K562 (cell line): Measurements from ENCODE around the gene CYP24A1. TPM values are rescaled to one million over a fixed set of nuclear protein-coding genes. Genes with fewer than 3 reads are reported as not detected.

Experiments
- ATAC-seq: fragments of 200-7000 bp; cut with Tn5 transposase; 3 replicates; pipeline ENCODE4 v1.9.1; 2020; ENCODE audit warnings: moderate library complexity
- BruUV-seq: library from RNA; stranded (reverse); fragments of 400-500 nt; replicated peaks from 2 replicates; lab custom pipeline; 2021; lab: Mats Ljungman, UMichigan
- CTCF ChIA-PET: fragments of 300-600 bp; formaldehyde crosslinking; extraction: SDS; loops from one replicate; lab custom pipeline; 2021; ENCODE audit warnings: low intra/inter-chr PET ratio; lab: Yijun Ruan, JAX
- POLR2A ChIA-PET: fragments of 300-600, 350-650 bp; sonication (Branson Sonifier 250); formaldehyde crosslinking; extraction: SDS; loops from one replicate; lab custom pipeline; 2021; ENCODE audit warnings: antibody characterized with exemption, inconsistent platforms; lab: Yijun Ruan, JAX
- DNase-seq, 4 experiments: peaks; one replicate each; pipeline versions ENCODE4 v3.0.0 to v3.0.0-alpha.2; 2011 to 2018; ENCODE audit warnings: low spot score in 3 of 4, mixed read lengths in 3 of 4; ENCODE audit errors: extremely low read depth in 1 of 4
- FAIRE-seq: peaks from 2 replicates; lab custom pipeline; 2011; peaks lifted over from hg19 to GRCh38; lab: Jason Lieb, UNC
- H2AFZ ChIP-seq: 2 replicates; pipeline ENCODE4 v1.6.0; 2011; ENCODE audit warnings: low read depth, low read length, control low read depth, inconsistent platforms
- H3K27ac ChIP-seq: fragments of 200-600 bp; 3 replicates; pipeline ENCODE4 v1.8.0; 2011; ENCODE audit warnings: low read depth, mild to moderate bottlenecking, control low read depth, inconsistent platforms, low read length, moderate library complexity, mixed read lengths; ENCODE audit errors: extremely low read depth
- H3K27me3 ChIP-seq, 2 experiments: fragments of 300-600 bp in 1 of 2; 2 replicates in 1 of 2; 3 replicates in 1 of 2; pipeline versions ENCODE4 v1.6.0 to v1.8.0; 2011; ENCODE audit warnings: inconsistent platforms in 2 of 2, low read length in 2 of 2, mild to moderate bottlenecking in 1 of 2, mixed read lengths in 1 of 2, moderate library complexity in 1 of 2; ENCODE audit not compliant: control insufficient read depth in 2 of 2, insufficient read depth in 2 of 2
- H3K36me3 ChIP-seq: fragments of 300-600 bp; 3 replicates; pipeline ENCODE4 v1.8.0; 2011; ENCODE audit warnings: mild to moderate bottlenecking, low read length, inconsistent platforms; ENCODE audit not compliant: control insufficient read depth, insufficient read depth
- H3K4me1 ChIP-seq, 2 experiments: fragments of 200-600 bp in 1 of 2; replicated peaks in 1 of 2; 2 replicates in 1 of 2; 3 replicates in 1 of 2; pipeline versions ENCODE4 v1.5.1 to v1.8.0; 2011; ENCODE audit warnings: inconsistent platforms in 2 of 2, low read length in 2 of 2, mild to moderate bottlenecking in 1 of 2, mixed read lengths in 1 of 2, moderate library complexity in 1 of 2; ENCODE audit not compliant: control insufficient read depth in 2 of 2, insufficient read depth in 2 of 2
- H3K4me2 ChIP-seq: 2 replicates; pipeline ENCODE4 v1.6.1; 2011; ENCODE audit warnings: low read length, control low read depth, inconsistent platforms, mixed read lengths; ENCODE audit not compliant: insufficient read depth
- H3K4me3 ChIP-seq: fragments of 200-600 bp; sonication (generic), shearing (Covaris generic); 2 replicates; pipeline ENCODE4 v1.5.1; 2016; ENCODE audit warnings: control low read depth, inconsistent platforms
- H3K79me2 ChIP-seq: fragments of 200-600 bp; 3 replicates; pipeline ENCODE4 v1.8.0; 2011; ENCODE audit warnings: low read length, inconsistent platforms; ENCODE audit not compliant: control insufficient read depth, insufficient read depth
- H3K9ac ChIP-seq, 2 experiments: 2 replicates each; pipeline versions ENCODE4 v1.6.0 to v1.6.1; 2011; ENCODE audit warnings: low read depth in 2 of 2, low read length in 2 of 2, control low read depth in 1 of 2, inconsistent platforms in 1 of 2, mild to moderate bottlenecking in 1 of 2, mixed read lengths in 1 of 2; ENCODE audit not compliant: insufficient read depth in 1 of 2
- H3K9me1 ChIP-seq: one replicate; pipeline ENCODE4 v1.6.0; 2011; ENCODE audit warnings: inconsistent platforms, mild to moderate bottlenecking, low read length, moderate library complexity; ENCODE audit not compliant: control insufficient read depth, insufficient read depth
- H3K9me3 ChIP-seq: replicated peaks from 2 replicates; pipeline ENCODE4 v1.5.1; 2011; ENCODE audit warnings: low read depth, low read length, inconsistent platforms; ENCODE audit not compliant: control insufficient read depth, insufficient read depth
- H4K20me1 ChIP-seq: replicated peaks from 2 replicates; pipeline ENCODE4 v1.6.1; 2011; ENCODE audit warnings: low read length, inconsistent platforms, mixed read lengths; ENCODE audit not compliant: control insufficient read depth, insufficient read depth
- CEBPB ChIP-seq: fragments of 450-650 bp; IDR thresholded peaks from 2 replicates; pipeline ENCODE4 v1.6.1; 2016; ENCODE audit warnings: missing genetic modification characterization, missing compliant biosample characterization
- CHD7 ChIP-seq: fragments of 200-600 bp; sonication (generic); IDR thresholded peaks from one replicate; pipeline ENCODE4 v1.6.1; 2012; ENCODE audit warnings: mild to moderate bottlenecking, low read depth, low read length, inconsistent platforms
- COPS2 ChIP-seq: fragments of 450-650 bp; conservative IDR thresholded peaks from 2 replicates; pipeline ENCODE4 v1.6.1; 2016; ENCODE audit warnings: mild to moderate bottlenecking, moderate library complexity
- FOSL1 ChIP-seq: fragments of 200-800 bp; sonication (Bioruptor generic); conservative IDR thresholded peaks from 2 replicates; pipeline ENCODE4 v1.6.1; 2016; ENCODE audit warnings: missing genetic modification characterization, missing compliant biosample characterization
- MIER1 ChIP-seq: fragments of 450-650 bp; IDR thresholded peaks from 2 replicates; pipeline ENCODE4 v1.6.1; 2016; ENCODE audit warnings: antibody characterized with exemption, mild to moderate bottlenecking, low read depth
- NFE2 ChIP-seq: IDR thresholded peaks from 2 replicates; pipeline ENCODE4 v1.6.1; 2014; ENCODE audit warnings: antibody characterized with exemption, low read depth
- PTBP1 ChIP-seq: fragments of 200-400 bp; formaldehyde crosslinking; IDR thresholded peaks from 2 replicates; pipeline ENCODE4 v1.6.1; 2017; ENCODE audit warnings: low read depth, low read length
- PYGO2 ChIP-seq: fragments of 450-650 bp; IDR thresholded peaks from 2 replicates; pipeline ENCODE4 v1.6.1; 2016; ENCODE audit warnings: mild to moderate bottlenecking, missing genetic modification characterization, moderate library complexity, missing compliant biosample characterization
- SMARCB1 ChIP-seq: IDR thresholded peaks from 2 replicates; pipeline ENCODE4 v1.6.1; 2011; ENCODE audit warnings: improper control_type of control experiment, low read depth; ENCODE audit not compliant: insufficient read length
- TFAP4 ChIP-seq: sonication (generic); formaldehyde crosslinking; IDR thresholded peaks from 2 replicates; pipeline ENCODE4 v1.8.0; 2022; ENCODE audit warnings: missing genetic modification reagents, mild to moderate bottlenecking, moderate library complexity, borderline replicate concordance
- U2AF1 ChIP-seq: fragments of 200-400 bp; formaldehyde crosslinking; optimal IDR thresholded peaks from 2 replicates; pipeline ENCODE3; 2017; ENCODE audit warnings: mild to moderate bottlenecking, low read depth, low read length, moderate library complexity
- ZFP36 ChIP-seq: fragments of 150-350 bp; IDR thresholded peaks from 2 replicates; pipeline ENCODE4 v1.6.1; 2018; ENCODE audit warnings: low read length, low read depth; ENCODE audit not compliant: partially characterized antibody
- WGBS: fragments of 100-300 bp; shearing (Covaris generic); methylation state at CpG from one replicate; pipeline ENCODE4 v1.1.6; 2016; ENCODE audit warnings: low coverage, mixed read lengths; ENCODE audit not compliant: insufficient coverage; ENCODE audit errors: missing lambda C conversion rate; 5-methylcytosine and 5-hydroxymethylcytosine counted together
- in situ Hi-C: fragments of 300-500 bp; cut with MboI; formaldehyde crosslinking; loops from 4 replicates; pipeline ENCODE4 v1.15.0; 2018; ENCODE audit warnings: inconsistent platforms, mixed read lengths
- intact Hi-C: fragments of 100-400 bp; cut with micrococcal nuclease; formaldehyde crosslinking; loops from 2 replicates; pipeline ENCODE4 v1.14.2; 2022
- polyA plus RNA-seq, 8 experiments: library from polyadenylated mRNA; depleted of rRNA in 4 of 8; stranded (reverse) in 5 of 8; unstranded in 3 of 8; fragments of >200 nt; fragmentation: Nextera tagmentation in 2 of 8; fragmentation: Illumina TruSeq in 1 of 8; extraction: Ambion mirVana in 2 of 8; extraction: Trizol in 1 of 8; gene quantifications; 2 replicates each; pipeline versions ENCODE4 v1.2.1 to v1.2.3, GENCODE V29; 2011 to 2014; ENCODE audit warnings: inconsistent platforms in 1 of 8, missing spikeins in 1 of 8
- total RNA-seq, 7 experiments: library from RNA; depleted of rRNA in 6 of 7; stranded (reverse); fragments of >200 nt in 6 of 7; fragmentation: Illumina TruSeq in 2 of 7; extraction: Trizol in 2 of 7; gene quantifications; 2 replicates each; pipeline versions ENCODE4 v1.2.1 to v1.2.3, GENCODE V29; 2011 to 2021; ENCODE audit warnings: low replicate concordance in 1 of 7

Gene CYP24A1
- total and polyA plus RNA-seq, 9 of the 15 experiments (the other 6 are each of a cell fraction or from before 2014, with no cell fraction given), result 0.04 TPM; not detected in 8

- no peak overlapping the region for H3K4me2 ChIP-seq
- H3K36me3 ChIP-seq, result no peaks in the 10 kb centered on the region
- POLR2A ChIA-PET, result no interaction called here
- no peak overlapping the region for H2AFZ ChIP-seq
- no peak overlapping the region for H3K27ac ChIP-seq
- FAIRE-seq (no peak), ATAC-seq (no peak), DNase-seq (no peak)
- peaks cover 27 to 38% of the 10 kb centered on the region in 2 experiments for H3K27me3 ChIP-seq
- 0% methylated on average over 2 of the region's 2 CpGs for WGBS
- no peaks in the 10 kb centered on the region for H3K4me1 ChIP-seq
- no peak overlapping the region for H3K4me3 ChIP-seq
- in situ Hi-C loops (no loop called here), intact Hi-C loops (no loop called here)
- CTCF ChIA-PET, result no interaction called here
- no peaks in the 10 kb centered on the region for H3K9me1 ChIP-seq
- H4K20me1 ChIP-seq, result no peaks in the 10 kb centered on the region
- no peaks in the 10 kb centered on the region for H3K79me2 ChIP-seq
- no peak overlapping the region for H3K9ac ChIP-seq
- H3K9me3 ChIP-seq, result no peaks in the 10 kb centered on the region
- BruUV-seq, result no TSS peak
- TF ChIP-seq FOSL1, result 0 out of 2 replicates have a peak, but pooled peaks have one; percentile 26
- no peak for TF ChIP-seq CHD7
- TF ChIP-seq PYGO2 (tag), result no peak
- TF ChIP-seq ZFP36, result peak; percentile 8
- TF ChIP-seq COPS2, result no peak
- no peak for TF ChIP-seq MIER1
- TF ChIP-seq SMARCB1, result no peak
- no peak for TF ChIP-seq CEBPB (tag)
- no peak for TF ChIP-seq TFAP4 (CRISPR knock-in tag)
- no peak for TF ChIP-seq U2AF1
- peak; percentile 14; the same call in 1 of the 2 replicates for TF ChIP-seq NFE2
- TF ChIP-seq PTBP1, result no peak
Measured at GRCh38 chr20:54165803-54166202, 8.0 kb downstream of the CYP24A1 start.
